Activated naive CD4-positive, alpha-beta T cell treated with anti-CD3 and anti-CD28 coated beads, Interleukin-2, amount 50 U/mL, for 72 hours (primary cell): ENCODE data around the gene CTNNA3. TPM values are rescaled to one million over a fixed set of nuclear protein-coding genes. Genes with fewer than 3 reads are reported as not detected.

Experiments used
- ATAC-seq, 2 donors: fragments of 150-1000 bp; cut with Tn5 transposase; 2 replicates each; pipeline ENCODE4 v1.10.0; 2021; ENCODE audit warnings: mild to moderate bottlenecking in 2 of 2, moderate library complexity in 2 of 2
- DNase-seq, 2 donors: peaks; one replicate each; pipeline ENCODE4 v3.0.0; 2021 to 2022; ENCODE audit warnings: low spot score in 2 of 2
- H3K27ac Mint-ChIP-seq, 2 donors: one replicate each; pipeline ENCODE4 v1.8.0; 2022; ENCODE audit warnings: mild to moderate bottlenecking in 2 of 2, mixed read lengths in 2 of 2
- H3K36me3 Mint-ChIP-seq, 2 donors: one replicate each; pipeline ENCODE4 v1.8.0; 2022; ENCODE audit warnings: mixed read lengths in 2 of 2
- H3K9me3 Mint-ChIP-seq, 2 donors: one replicate each; pipeline ENCODE4 v1.8.0; 2022; ENCODE audit warnings: mixed read lengths in 2 of 2
- total RNA-seq, 2 donors: library from RNA; stranded (reverse); gene quantifications; one replicate each; pipeline ENCODE4 v1.2.3, GENCODE V29; 2022

The CTNNA3 gene
- total RNA-seq, 2 donors from 2014 or later, result 0.30 to 0.39 TPM

- DNase-seq, result no peak
- Mint-ChIP-seq H3K9me3 (no peaks in the 10 kb centered on the region), H3K27ac (no peak overlapping the region), H3K36me3 (no peaks in the 10 kb centered on the region)
- no peak for ATAC-seq
Measured at GRCh38 chr10:67385089-67385488, 310.9 kb downstream of the CTNNA3 start.

- Mint-ChIP-seq H3K27ac (no peak overlapping the region), H3K9me3 (peaks cover 9 to 18% of the 10 kb centered on the region in 2 donors), H3K36me3 (no peaks in the 10 kb centered on the region)
- ATAC-seq, result no peak
- DNase-seq, result no peak
Measured at GRCh38 chr10:67331121-67331910, 364.7 kb downstream of the CTNNA3 start.

DNA sequence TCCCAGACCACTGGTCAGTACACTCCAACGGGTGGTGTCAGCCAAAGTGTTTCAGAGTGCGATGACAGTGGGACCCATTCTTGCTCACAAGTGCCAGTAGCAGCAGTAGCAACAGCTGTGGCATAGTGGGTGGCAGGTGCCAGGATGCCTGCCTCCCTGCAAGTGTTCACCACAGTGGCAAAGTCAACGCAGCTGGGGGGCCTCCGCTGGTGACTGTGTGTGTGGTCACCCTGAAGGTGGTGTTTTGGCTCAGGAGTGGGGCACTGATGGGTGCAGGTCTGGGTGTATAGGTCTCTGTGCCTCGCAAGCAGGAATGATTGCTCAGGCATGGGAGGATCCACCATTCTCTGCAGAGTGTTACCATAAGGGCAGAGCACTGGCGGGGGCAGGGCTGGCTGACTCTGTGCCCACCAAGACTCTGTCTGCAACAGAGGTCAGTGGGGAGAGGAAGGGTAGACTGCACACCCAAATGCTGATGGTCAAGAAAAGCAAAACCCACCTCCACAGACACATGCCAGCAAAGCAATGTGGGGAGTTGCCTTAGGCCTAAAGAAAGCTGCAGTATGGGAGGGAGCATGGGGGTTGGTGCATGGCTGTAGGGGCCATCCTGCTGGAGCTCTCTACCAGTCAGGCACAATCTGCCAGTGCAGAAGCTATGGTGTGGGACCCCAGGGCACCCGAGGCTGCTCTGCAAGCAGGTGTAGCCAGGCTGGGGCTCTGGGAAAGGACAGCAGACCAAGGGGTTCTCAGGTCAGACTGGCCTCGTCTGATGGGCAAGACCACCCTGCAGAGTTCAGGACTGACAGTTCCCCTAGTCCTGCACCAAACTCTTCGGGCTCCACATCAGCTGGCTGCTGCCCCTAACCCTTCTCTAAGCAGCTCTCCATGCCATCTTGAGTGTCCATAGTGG, 368.1 kb downstream of the CTNNA3 start:
- H3K27ac Mint-ChIP-seq, result no peak overlapping the region
- DNase-seq (no peak), ATAC-seq (no peak)
- H3K36me3 Mint-ChIP-seq, result peaks cover 0 to 26% of the 10 kb centered on the region in 2 donors
- peaks cover 15 to 30% of the 10 kb centered on the region in 2 donors for H3K9me3 Mint-ChIP-seq

DNA sequence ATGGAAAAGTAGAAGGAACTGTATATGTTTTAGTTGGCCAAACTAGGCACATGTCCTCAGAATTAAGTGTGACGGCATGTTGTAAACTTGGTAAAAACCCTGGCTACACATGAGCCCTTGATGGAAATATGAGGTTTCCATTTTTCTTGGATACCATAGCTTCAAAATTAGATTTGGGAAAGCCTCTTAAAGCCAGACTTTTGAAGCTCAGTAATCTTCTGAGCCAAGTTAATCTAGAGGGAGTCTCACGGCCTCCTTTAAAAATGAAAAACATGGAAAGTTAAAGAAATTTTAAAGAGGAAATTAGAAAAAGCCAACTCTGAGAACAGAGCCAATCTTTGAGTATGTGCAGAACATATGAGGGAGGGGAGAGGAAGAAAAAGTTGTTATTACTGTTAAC, 376.0 kb downstream of the CTNNA3 start:
- no peak for ATAC-seq
- no peak overlapping the region for H3K27ac Mint-ChIP-seq
- H3K36me3 Mint-ChIP-seq, result peaks cover 0 to 14% of the 10 kb centered on the region in 2 donors
- peaks cover 11 to 15% of the 10 kb centered on the region in 2 donors for H3K9me3 Mint-ChIP-seq
- no peak for DNase-seq

DNA sequence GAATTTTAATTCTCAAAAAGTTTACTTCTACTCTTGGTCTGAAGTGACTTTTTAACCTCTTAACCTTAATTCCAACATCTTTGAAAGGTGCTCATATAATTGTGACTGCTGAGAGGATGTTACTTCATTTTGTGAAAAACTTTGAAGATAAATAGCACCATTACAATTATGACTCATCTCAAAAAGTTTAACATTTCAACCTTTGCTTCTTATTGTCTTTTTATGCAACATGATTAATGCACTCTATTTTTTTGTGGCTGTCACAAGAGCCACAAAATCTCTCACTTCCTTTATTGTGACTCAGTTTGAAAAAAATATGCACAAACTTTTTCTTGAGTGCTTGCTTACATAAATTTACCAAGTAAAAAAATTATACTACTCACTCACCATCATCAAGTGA, 387.1 kb downstream of the CTNNA3 start:
- DNase-seq (no peak), ATAC-seq (no peak)
- Mint-ChIP-seq H3K9me3 (peaks cover 12 to 22% of the 10 kb centered on the region in 2 donors), H3K27ac (no peak overlapping the region), H3K36me3 (peaks cover 0 to 4% of the 10 kb centered on the region in 2 donors)

GRCh38 chr10:67306588-67307205, 389.3 kb downstream of the CTNNA3 start:
- no peak for ATAC-seq
- Mint-ChIP-seq H3K36me3 (peaks cover 0 to 4% of the 10 kb centered on the region in 2 donors), H3K9me3 (peaks cover 8 to 21% of the 10 kb centered on the region in 2 donors), H3K27ac (no peak overlapping the region)
- no peak for DNase-seq

DNA sequence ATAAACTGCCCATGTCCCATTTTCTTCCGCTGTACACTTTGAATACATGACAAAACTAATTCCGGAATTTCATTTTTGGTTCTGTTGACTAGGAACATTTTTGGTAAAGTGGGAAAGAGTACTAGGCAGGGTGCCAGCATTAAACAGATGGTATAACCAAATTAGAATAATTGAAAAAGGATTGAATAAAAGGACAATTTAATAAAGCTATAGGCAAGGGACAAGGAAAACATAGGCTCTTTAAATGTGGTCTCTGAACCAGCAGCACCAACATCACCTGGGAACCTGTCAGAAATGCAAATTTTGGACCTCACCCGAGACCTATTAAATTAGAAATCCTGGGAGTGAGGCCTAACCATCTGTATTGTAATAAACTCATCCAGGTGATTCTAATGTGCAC, 393.3 kb downstream of the CTNNA3 start:
- peaks cover 0 to 4% of the 10 kb centered on the region in 2 donors for H3K36me3 Mint-ChIP-seq
- DNase-seq (no peak), ATAC-seq (no peak)
- H3K9me3 Mint-ChIP-seq, result peaks cover 3 to 15% of the 10 kb centered on the region in 2 donors
- H3K27ac Mint-ChIP-seq, result no peak overlapping the region

DNA sequence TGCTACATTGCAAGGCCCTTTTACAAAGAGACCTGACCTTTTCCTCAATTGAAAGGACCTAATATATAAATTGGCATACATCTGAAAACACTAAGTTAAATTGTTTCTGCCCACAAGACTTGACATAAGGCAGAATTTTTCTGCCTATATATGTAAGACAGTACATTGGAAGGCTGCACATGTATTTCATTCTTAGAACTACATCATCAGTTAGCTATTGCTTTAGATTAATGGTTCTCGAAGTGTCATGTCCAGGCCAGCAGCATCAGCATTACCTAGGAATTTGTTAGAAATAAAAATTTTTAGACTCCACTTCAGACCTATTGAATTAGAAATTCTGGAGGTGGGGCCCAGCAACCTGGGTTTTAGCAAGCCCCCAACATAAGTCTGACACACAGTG, 396.2 kb downstream of the CTNNA3 start:
- peaks cover 0 to 11% of the 10 kb centered on the region in 2 donors for H3K9me3 Mint-ChIP-seq
- no peak overlapping the region for H3K27ac Mint-ChIP-seq
- H3K36me3 Mint-ChIP-seq, result peaks cover 0 to 4% of the 10 kb centered on the region in 2 donors
- no peak for DNase-seq
- ATAC-seq, result no peak

- peaks cover 0 to 4% of the 10 kb centered on the region in 2 donors for H3K36me3 Mint-ChIP-seq
Measured at GRCh38 chr10:67297637-67298181, 398.3 kb downstream of the CTNNA3 start.

DNA sequence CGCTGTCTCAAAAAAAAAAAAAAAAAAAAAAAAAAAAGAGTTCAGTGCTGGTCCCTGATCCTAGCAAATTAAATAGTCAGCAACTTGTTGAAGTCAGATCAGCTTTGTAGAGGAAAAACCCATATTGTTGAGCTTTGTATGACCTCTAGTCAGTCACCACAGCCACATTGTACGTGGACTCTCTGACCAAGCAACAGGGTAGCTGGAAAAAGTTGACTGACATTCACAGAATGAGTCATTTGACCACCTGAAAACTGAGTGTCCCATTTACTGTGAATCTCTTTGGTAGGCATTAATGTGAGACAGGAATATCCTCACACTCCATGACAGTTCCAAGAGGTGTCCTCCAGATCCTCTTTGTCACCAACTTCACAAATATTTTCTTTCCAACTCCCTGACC, 399.1 kb downstream of the CTNNA3 start:
- Mint-ChIP-seq H3K36me3 (peaks cover 0 to 4% of the 10 kb centered on the region in 2 donors), H3K9me3 (peaks cover 0 to 5% of the 10 kb centered on the region in 2 donors), H3K27ac (no peak overlapping the region)
- ATAC-seq, result peak in 1 of 2 donors; percentile 33
- no peak for DNase-seq

More at GRCh38 chr10:67297637-67298181, 398.3 kb downstream of the CTNNA3 start:
- ATAC-seq (no peak), DNase-seq (no peak)
- no peak overlapping the region for H3K27ac Mint-ChIP-seq
- H3K9me3 Mint-ChIP-seq, result peaks cover 0 to 8% of the 10 kb centered on the region in 2 donors

DNA sequence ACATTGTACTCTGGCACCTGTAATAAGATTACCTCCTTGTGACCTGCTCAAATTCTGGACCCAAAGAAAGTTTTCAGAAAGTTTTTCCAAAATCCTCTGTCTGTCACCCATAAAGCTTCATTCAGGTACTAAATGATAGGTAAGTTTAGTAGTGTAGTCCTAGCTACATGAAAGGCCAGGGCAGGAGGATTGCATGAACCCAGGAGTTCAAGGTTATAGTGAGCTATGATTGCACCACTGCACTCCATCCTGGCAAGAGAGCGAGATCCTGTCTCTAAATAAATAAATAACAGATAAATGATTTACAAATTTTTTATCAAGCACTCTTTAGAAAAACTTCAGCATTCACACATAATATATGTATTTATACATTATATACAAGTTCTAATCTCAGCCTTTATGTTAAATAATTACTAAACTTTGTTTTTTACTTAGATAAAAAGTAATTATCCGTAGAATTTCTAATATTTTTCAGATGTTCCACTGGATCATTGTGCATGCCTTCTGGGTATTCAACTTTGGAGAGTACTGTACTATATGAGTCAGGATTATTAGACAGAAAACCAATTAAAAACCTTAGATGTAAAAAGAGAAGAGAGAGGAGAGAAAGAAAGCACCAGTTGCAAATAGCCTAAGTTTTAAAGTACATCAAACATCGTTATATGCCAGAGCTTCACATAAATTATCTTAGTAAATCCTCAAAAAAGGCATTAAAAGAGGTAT, 407.1 kb downstream of the CTNNA3 start:
- ATAC-seq, result no peak
- Mint-ChIP-seq H3K36me3 (no peaks in the 10 kb centered on the region), H3K27ac (no peak overlapping the region), H3K9me3 (no peaks in the 10 kb centered on the region)
- no peak for DNase-seq

DNA sequence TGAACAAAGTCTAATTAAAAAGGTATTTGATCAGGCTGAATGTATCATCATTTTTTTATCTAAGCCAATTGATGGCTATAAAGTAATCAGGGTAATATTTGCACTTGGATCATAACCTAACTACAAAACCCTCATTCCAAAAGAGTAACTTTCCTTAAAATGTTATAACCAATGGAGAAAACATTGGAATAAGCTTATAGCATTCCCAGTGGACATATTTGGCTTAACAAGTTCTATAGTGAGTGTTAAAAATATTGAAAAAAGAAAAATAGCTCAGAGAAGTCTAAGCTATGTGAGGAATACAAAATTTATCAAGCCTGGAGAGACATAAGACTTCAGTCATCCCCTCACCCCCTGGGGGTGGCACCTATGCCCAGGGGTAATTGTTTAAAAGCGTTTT, 411.4 kb downstream of the CTNNA3 start:
- Mint-ChIP-seq H3K9me3 (peaks cover 0 to 3% of the 10 kb centered on the region in 2 donors), H3K36me3 (no peaks in the 10 kb centered on the region), H3K27ac (no peak overlapping the region)
- DNase-seq (no peak), ATAC-seq (no peak)

- no peak for DNase-seq
- H3K36me3 Mint-ChIP-seq, result no peaks in the 10 kb centered on the region
- no peak for ATAC-seq
- no peak overlapping the region for H3K27ac Mint-ChIP-seq
- peaks cover 0 to 3% of the 10 kb centered on the region in 2 donors for H3K9me3 Mint-ChIP-seq
Measured at GRCh38 chr10:67282871-67283270, 413.1 kb downstream of the CTNNA3 start.

GRCh38 chr10:67280405-67280804, 415.6 kb downstream of the CTNNA3 start:
- Mint-ChIP-seq H3K27ac (no peak overlapping the region), H3K9me3 (peaks cover 0 to 3% of the 10 kb centered on the region in 2 donors), H3K36me3 (no peaks in the 10 kb centered on the region)
- DNase-seq (no peak), ATAC-seq (no peak)

GRCh38 chr10:67277402-67277801, 418.6 kb downstream of the CTNNA3 start:
- DNase-seq, result no peak
- no peak for ATAC-seq
- Mint-ChIP-seq H3K9me3 (no peaks in the 10 kb centered on the region), H3K36me3 (no peaks in the 10 kb centered on the region), H3K27ac (peak overlapping the region in 1 of 2 donors; percentile 73)

DNA sequence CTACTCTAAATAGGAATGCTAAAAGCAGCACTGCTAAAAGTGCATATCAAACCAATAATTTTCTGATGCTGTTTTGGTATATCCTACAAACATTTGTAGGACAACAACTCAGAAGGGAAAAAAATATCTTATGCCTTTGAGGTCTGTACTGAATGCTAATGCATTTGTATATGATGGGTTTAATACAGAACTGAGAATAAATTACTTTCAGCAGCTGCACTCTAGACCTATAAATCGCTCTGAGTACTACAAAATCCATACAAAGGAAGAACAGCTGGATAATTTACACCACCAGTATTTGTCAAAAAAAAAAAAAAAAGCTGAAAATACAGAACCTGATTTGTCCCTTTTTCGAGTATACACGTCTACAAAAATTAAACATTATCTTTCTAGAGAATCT, 426.2 kb downstream of the CTNNA3 start:
- Mint-ChIP-seq H3K27ac (no peak overlapping the region), H3K36me3 (no peaks in the 10 kb centered on the region), H3K9me3 (no peaks in the 10 kb centered on the region)
- no peak for DNase-seq
- ATAC-seq, result no peak
